ENCODE data around the gene UBE2I. TPM values are rescaled to one million over a fixed set of nuclear protein-coding genes. Genes with fewer than 3 reads are reported as not detected.

UBE2I gene
- total and polyA plus RNA-seq, 2 of the 4 experiments (the other 2 are of a cell fraction), result 30.8 to 140 TPM

DNA sequence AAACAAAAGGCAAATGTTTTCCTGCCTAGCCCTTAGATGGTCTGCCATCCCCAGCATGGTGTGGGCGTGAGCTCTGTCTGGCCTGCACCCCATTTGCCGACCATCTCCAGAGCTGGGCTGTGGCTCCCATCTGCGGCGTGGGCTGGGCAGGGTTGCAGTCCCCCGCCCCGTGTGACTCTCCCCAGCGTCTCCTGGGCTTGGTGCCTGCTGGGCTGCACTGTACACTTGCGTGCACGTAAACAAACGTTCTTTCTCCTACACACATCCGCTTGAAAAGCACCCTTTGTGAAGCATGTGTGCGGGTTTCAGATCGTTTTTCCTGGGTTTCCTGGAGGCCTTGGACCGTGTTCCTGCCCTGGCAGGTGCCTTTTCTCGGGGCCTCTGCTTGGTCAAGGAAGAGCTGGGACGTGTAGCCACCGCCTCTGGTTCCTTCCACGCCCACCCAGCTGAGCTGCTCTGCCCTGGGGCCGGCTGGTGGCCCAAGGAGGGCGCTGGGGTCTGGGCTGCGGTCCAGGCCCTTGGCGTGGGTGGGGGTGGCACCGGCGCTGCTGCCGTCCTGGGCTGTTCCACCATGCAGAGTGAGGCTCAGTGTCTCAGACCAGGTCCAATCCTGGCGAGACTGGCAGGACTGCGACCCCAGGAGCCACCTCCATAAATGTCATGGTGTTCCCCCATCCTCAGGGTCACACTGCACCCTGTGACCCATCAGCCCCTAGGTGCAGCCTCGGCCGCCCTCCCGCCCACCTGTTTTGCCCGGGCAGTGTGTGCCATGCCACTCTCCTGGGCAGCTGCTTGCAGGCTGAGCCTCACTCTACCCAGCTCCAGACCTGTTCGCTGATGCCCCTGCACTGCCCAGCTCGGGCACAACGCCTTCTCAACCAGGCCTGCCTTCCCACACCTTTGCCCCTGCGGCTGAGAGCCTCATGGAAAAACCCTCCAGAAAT, 14.1 kb downstream of the UBE2I start:
- no peak overlapping the region for H4K91ac ChIP-seq (ENCODE audit: insufficient read depth, low read depth, low read length)
- H3K56ac ChIP-seq (ENCODE audit: extremely low read depth, insufficient read depth, low read length), result no peak overlapping the region
- no peak overlapping the region for H2AFZ ChIP-seq (replicated peaks; ENCODE audit: low read length, poor library complexity)
- no peak overlapping the region for H4K8ac ChIP-seq (ENCODE audit: low read depth in 2 of 2, low read length in 2 of 2)
- no TSS peak for BruUV-seq (replicated peaks)
- no peak overlapping the region for H3K14ac ChIP-seq (replicated peaks; ENCODE audit: low read depth, low read length)
- no peak overlapping the region for H3K4ac ChIP-seq (ENCODE audit: low read depth, low read length)
- H3K4me3 ChIP-seq (ENCODE audit: insufficient read depth, low read depth, low read length), result no peak overlapping the region
- H3K9me1 ChIP-seq (ENCODE audit: insufficient read depth, low read length), result no peaks in the 10 kb centered on the region
- H3K23ac ChIP-seq (ENCODE audit: low read depth, low read length), result no peak overlapping the region
- H2BK20ac ChIP-seq (ENCODE audit: low read depth, low read length), result no peak overlapping the region
- ChIA-PET CTCF (no interaction called here), POLR2A (ENCODE audit: unreplicated experiment) (no interaction called here)
- no peak overlapping the region for H3K9ac ChIP-seq (ENCODE audit: low read depth, low read length)
- no peak overlapping the region for H3K4me2 ChIP-seq (ENCODE audit: low read depth, low read length)
- H3K27ac ChIP-seq (ENCODE audit: insufficient read depth, low read length), result no peak overlapping the region
- H4K20me1 ChIP-seq (ENCODE audit: insufficient read depth, low read length), result peaks cover 46% of the 10 kb centered on the region
- H2BK120ac ChIP-seq (ENCODE audit: low read depth, low read length), result no peak overlapping the region
- TF ChIP-seq MAZ (IDR thresholded peaks at IDR 0.05; ENCODE audit: borderline replicate concordance, low read depth, low read length) (no peak), BHLHE40 (IDR thresholded peaks at IDR 0.05; ENCODE audit: low read depth, low read length) (no peak), FOS (IDR thresholded peaks at IDR 0.05; ENCODE audit: low read depth, low read length) (no peak), POLR2A (IDR thresholded peaks at IDR 0.05; ENCODE audit: low read depth, low read length) (no peak)
- TF ChIP-seq, protein P1, sequence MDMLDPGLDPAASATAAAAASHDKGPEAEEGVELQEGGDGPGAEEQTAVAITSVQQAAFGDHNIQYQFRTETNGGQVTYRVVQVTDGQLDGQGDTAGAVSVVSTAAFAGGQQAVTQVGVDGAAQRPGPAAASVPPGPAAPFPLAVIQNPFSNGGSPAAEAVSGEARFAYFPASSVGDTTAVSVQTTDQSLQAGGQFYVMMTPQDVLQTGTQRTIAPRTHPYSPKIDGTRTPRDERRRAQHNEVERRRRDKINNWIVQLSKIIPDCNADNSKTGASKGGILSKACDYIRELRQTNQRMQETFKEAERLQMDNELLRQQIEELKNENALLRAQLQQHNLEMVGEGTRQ (IDR thresholded peaks at IDR 0.05; ENCODE audit: low read depth, low read length), result no peak
- in situ Hi-C loops (cut with MboI; ENCODE audit: low sequenced_read_pairs) (no loop called here), dilution Hi-C loops (cut with HindIII; ENCODE audit: low sequenced_read_pairs, unreplicated experiment) (no loop called here), intact Hi-C loops (cut with micrococcal nuclease) (no loop called here)
- WGBS, 2 experiments (ENCODE audit: extremely low coverage in 2 of 2, insufficient read length in 1 of 2), result 93% methylated on average over 29 of the region's 35 CpGs; no CpG with 5 or more reads in 1 of the 2 experiments
- H4K5ac ChIP-seq (ENCODE audit: low read depth, low read length), result no peak overlapping the region
- peaks cover 60% of the 10 kb centered on the region for H3K36me3 ChIP-seq (ENCODE audit: control insufficient read depth, insufficient read depth, low read length)
- DNase-seq (no peak), ATAC-seq (ENCODE audit: low read depth) (no peak)
- H3K27me3 ChIP-seq (ENCODE audit: control insufficient read depth, insufficient read depth, low read length), result no peaks in the 10 kb centered on the region
- no peak overlapping the region for H2BK15ac ChIP-seq (ENCODE audit: low read depth, low read length)
- peaks cover 10 to 28% of the 10 kb centered on the region in 2 experiments for H3K79me1 ChIP-seq (ENCODE audit: low read depth in 1 of 2, low read length in 2 of 2)
- no peak overlapping the region for H2AK5ac ChIP-seq (ENCODE audit: low read depth, low read length)
- H2AK9ac ChIP-seq (replicated peaks; ENCODE audit: low read depth, low read length, poor library complexity), result peak overlapping the region; percentile 82
- H3K9me3 ChIP-seq (ENCODE audit: control insufficient read depth, insufficient read depth, low read length), result no peaks in the 10 kb centered on the region
- H3K18ac ChIP-seq (ENCODE audit: low read depth, low read length), result no peak overlapping the region
- H3K4me1 ChIP-seq (ENCODE audit: control insufficient read depth, insufficient read depth, low read length), result no peaks in the 10 kb centered on the region
- no peak overlapping the region for H2BK5ac ChIP-seq (ENCODE audit: low read depth, low read length, poor library complexity, severe bottlenecking)
